ENCODE data around the gene LMBR1.

- no peak for TF ChIP-seq CTCF (IDR thresholded peaks at IDR 0.05; ENCODE audit: insufficient read depth, low read length, poor library complexity, severe bottlenecking)
- TF ChIP-seq EZH2phosphoT487 (conservative IDR thresholded peaks at IDR 0.05; ENCODE audit: low read length), result no peak
Measured at GRCh38 chr7:156897673-156898072, 4.7 kb upstream of the LMBR1 start.
